Measurements from ENCODE around the gene TRPC1.

- no peak for TF ChIP-seq CTCF (IDR thresholded peaks at IDR 0.05)
- no peak for TF ChIP-seq POLR2A (IDR thresholded peaks at IDR 0.05)
These were observed 129.7 kb downstream of the TRPC1 start for GRCh38 chr3:142853270-142854168.
